ENCODE measurements around the gene DLL4. TPM values are rescaled to one million over a fixed set of nuclear protein-coding genes. Genes with fewer than 3 reads are reported as not detected.
A peak's percentile ranks its signal among the peaks of the same experiment; 100 is the strongest.

The DLL4 gene
- total RNA-seq, 1 experiment from 2014 or later: 1.5 TPM

GRCh38 chr15:40958146-40958545, 29.0 kb downstream of the DLL4 start:
- ChIA-PET RAD21 (ENCODE audit: low non-redundant PET in 1 of 2, low total read pairs in 2 of 2, uncharacterized antibody in 2 of 2, unreplicated experiment in 2 of 2) (no interaction called here), POLR2A (interaction anchor here (0.6 kb wide), 1 partner anchor 12 kb away, joined by 6 read pairs; no protein-coding TSS in a partner anchor), CTCF (interaction anchor here (1.0 kb wide), 1 partner anchor 27 kb away, joined by 5 read pairs; no protein-coding TSS in a partner anchor)
- TF ChIP-seq CTCF (IDR thresholded peaks at IDR 0.05 in 2 of 3, conservative IDR thresholded peaks at IDR 0.05 in 1 of 3; ENCODE audit: borderline replicate concordance in 1 of 3, insufficient read depth in 1 of 3, low read depth in 2 of 3, low read length in 2 of 3): no peak
- no peak for TF ChIP-seq SRF (IDR thresholded peaks at IDR 0.05; ENCODE audit: low read depth)
- peak; percentile 12 for TF ChIP-seq POLR2A (IDR thresholded peaks at IDR 0.05; ENCODE audit: borderline replicate concordance, extremely low read depth, insufficient read depth, insufficient read length)
- no peak for TF ChIP-seq EZH2 (IDR thresholded peaks at IDR 0.05)
- H3K4me2 ChIP-seq (ENCODE audit: low read length): no peak overlapping the region
- intact Hi-C loops (cut with micrococcal nuclease): no loop called here
- no peak overlapping the region for H3K9ac ChIP-seq (ENCODE audit: low read length)
- no peak overlapping the region for H3K4me3 ChIP-seq (replicated peaks in 1 of 2; ENCODE audit: low read depth in 1 of 2, low read length in 2 of 2)
- peaks cover 14 to 21% of the 10 kb centered on the region in 2 experiments for H3K4me1 ChIP-seq (ENCODE audit: control insufficient read depth in 1 of 2, insufficient read depth in 2 of 2, low read length in 2 of 2)
- ATAC-seq: no peak
- H3K9me3 ChIP-seq (ENCODE audit: control insufficient read depth in 1 of 2, insufficient read depth in 1 of 2, low read depth in 1 of 2, low read length in 2 of 2): no peaks in the 10 kb centered on the region
- H3K27ac ChIP-seq (ENCODE audit: low read depth, low read length): no peak overlapping the region; the same call in 1 of the 2 replicates
- no peaks in the 10 kb centered on the region for H4K20me1 ChIP-seq (ENCODE audit: insufficient read depth)
- H3K27me3 ChIP-seq (ENCODE audit: insufficient read depth, low read length): no peaks in the 10 kb centered on the region
- no TSS peak for BruUV-seq (replicated peaks)
- DNase-seq (ENCODE audit: low read depth, low spot score): no peak
- no peaks in the 10 kb centered on the region for H3K36me3 ChIP-seq (ENCODE audit: control insufficient read depth in 1 of 2, insufficient read depth in 2 of 2, low read length in 2 of 2)
- H3K79me2 ChIP-seq (ENCODE audit: insufficient read depth, low read length): no peaks in the 10 kb centered on the region
- H2AFZ ChIP-seq (ENCODE audit: low read depth, low read length, poor library complexity, severe bottlenecking): no peak overlapping the region
- no peaks in the 10 kb centered on the region for H3K9me2 ChIP-seq (ENCODE audit: insufficient read depth)

GRCh38 chr15:40958723-40959122, 29.6 kb downstream of the DLL4 start:
- intact Hi-C loops (cut with micrococcal nuclease): no loop called here
- ChIA-PET POLR2A (interaction anchor here (0.6 to 0.8 kb wide), 2 partner anchors 12 to 17 kb away, joined by 3 to 6 read pairs; no protein-coding TSS in a partner anchor), CTCF (interaction anchor here (1.0 kb wide), 1 partner anchor 28 kb away, joined by 5 read pairs; no protein-coding TSS in a partner anchor), RAD21 (ENCODE audit: low non-redundant PET in 1 of 2, low total read pairs in 2 of 2, uncharacterized antibody in 2 of 2, unreplicated experiment in 2 of 2) (no interaction called here)
- Histone ChIP-seq H3K27ac (ENCODE audit: low read depth, low read length) (no peak overlapping the region), H3K4me1 (ENCODE audit: control insufficient read depth in 1 of 2, insufficient read depth in 2 of 2, low read length in 2 of 2) (peaks cover 14 to 17% of the 10 kb centered on the region in 2 experiments), H3K27me3 (ENCODE audit: insufficient read depth, low read length) (no peaks in the 10 kb centered on the region), H3K79me2 (ENCODE audit: insufficient read depth, low read length) (no peaks in the 10 kb centered on the region), H2AFZ (ENCODE audit: low read depth, low read length, poor library complexity, severe bottlenecking) (no peak overlapping the region), H3K36me3 (ENCODE audit: control insufficient read depth in 1 of 2, insufficient read depth in 2 of 2, low read length in 2 of 2) (no peaks in the 10 kb centered on the region), H3K4me3 (replicated peaks in 1 of 2; ENCODE audit: low read depth in 1 of 2, low read length in 2 of 2) (no peak overlapping the region), H3K9me2 (ENCODE audit: insufficient read depth) (no peaks in the 10 kb centered on the region), H3K4me2 (ENCODE audit: low read length) (no peak overlapping the region), H3K9ac (ENCODE audit: low read length) (no peak overlapping the region), H4K20me1 (ENCODE audit: insufficient read depth) (no peaks in the 10 kb centered on the region), H3K9me3 (ENCODE audit: control insufficient read depth in 1 of 2, insufficient read depth in 1 of 2, low read depth in 1 of 2, low read length in 2 of 2) (no peaks in the 10 kb centered on the region)
- TF ChIP-seq CBX3 (IDR thresholded peaks at IDR 0.05; ENCODE audit: low read depth): no peak
- TF ChIP-seq SRF (IDR thresholded peaks at IDR 0.05; ENCODE audit: low read depth): no peak
- TF ChIP-seq POLR2A (IDR thresholded peaks at IDR 0.05; ENCODE audit: borderline replicate concordance, extremely low read depth, insufficient read depth, insufficient read length): no peak
- TF ChIP-seq EZH2 (IDR thresholded peaks at IDR 0.05): no peak
- ATAC-seq (no peak), DNase-seq (ENCODE audit: low read depth, low spot score) (no peak)
- BruUV-seq (replicated peaks): no TSS peak

Data from HCT116 (cell line).